NOMO-1 treated with DMSO at 0.1 percent for 48 hours (cell line): ENCODE measurements around the gene FAM76A.

Experiments
- DNase-seq: peaks from one replicate; lab custom pipeline; 2025; ENCODE audit not compliant: unreplicated experiment; lab: John Stamatoyannopoulos, UW

The FAM76A gene

DNA sequence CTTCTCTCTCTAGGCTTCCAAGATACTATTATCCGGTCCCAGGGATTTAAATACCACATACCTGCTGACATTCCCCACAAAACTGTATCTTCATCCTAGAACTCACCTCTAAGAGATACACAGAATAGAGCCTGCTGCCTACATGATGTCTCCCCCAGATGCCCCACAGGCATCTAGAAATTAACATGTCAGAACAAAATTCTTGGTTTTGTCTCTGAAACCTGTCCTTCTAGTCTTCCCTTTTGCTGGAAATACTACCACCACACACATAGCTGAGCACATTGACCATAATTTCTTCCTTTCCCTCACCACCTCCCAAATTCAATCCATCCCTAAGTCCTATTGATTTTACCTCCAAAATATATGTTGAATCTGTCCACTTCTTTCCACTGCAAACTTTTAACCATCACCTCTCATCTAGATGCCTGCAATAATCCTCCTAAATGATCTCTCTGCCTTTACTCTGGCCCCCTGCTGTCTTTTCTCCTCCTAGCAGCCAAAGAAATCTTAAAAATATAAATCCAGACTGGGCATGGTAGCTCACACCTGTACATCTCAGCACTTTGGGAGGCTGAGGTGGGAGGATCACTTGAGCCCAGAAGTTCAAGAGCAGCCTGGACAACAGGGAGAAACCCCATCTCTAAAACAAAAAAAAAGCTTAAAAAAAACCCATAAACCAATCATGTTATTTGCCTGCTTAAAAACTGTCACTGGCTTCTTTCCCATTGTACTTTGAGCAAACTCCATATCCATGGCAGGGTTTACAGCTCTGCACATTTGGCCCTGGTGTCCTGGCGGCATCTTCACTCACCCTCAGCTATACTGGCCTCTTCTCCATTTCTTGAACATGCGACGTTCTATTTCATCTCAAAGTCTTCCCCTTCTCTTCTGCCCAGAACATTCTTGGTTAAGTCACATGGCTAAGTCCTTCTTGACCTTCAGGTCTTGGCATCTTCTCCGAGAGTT is 6.2 kb upstream of the FAM76A start:
- no peak for DNase-seq

GRCh38 chr1:27724961-27725373 is 794 bp upstream of the FAM76A start:
- DNase-seq = no peak

- peak; percentile 25 for DNase-seq
These were observed 648 bp downstream of the FAM76A start for GRCh38 chr1:27726173-27727044.

DNA sequence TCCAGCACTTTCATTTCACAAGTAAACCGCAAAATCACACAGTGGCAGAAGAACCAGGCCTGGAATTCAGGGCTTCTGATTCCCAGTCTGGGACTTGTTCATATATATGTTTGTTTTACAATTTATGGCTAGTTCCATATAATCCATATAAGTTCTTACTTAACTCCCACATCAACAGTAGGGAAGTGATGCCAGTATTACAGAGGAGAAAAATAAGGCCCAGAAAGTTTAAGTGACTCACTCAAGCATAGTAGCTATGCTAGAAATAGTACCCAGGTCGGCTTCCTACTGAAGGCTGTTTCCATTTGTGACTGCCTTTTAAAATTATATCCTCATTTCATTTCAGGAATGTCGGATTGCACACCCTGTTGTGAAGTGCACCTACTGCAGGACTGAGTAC is 1.4 kb downstream of the FAM76A start:
- DNase-seq = peak; percentile 25

DNA sequence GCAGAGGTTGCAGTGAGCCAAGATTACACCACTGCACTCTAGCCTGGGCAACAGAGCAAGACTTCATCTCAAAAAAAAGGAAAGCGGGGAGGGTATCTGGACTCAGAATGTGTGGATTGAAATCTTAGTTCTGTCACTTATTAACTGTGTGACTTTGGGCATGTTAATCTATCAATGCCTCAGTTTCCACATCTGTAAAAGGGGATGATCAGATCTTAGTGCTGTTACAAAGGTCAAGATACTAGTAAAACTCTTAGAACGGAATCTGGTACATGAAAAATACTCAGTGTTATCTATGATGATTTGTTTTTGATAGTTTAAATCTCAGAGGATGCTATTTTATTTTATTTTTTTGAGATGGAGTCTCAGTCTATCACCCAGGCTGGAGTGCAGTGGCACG is 10.5 kb downstream of the FAM76A start:
- no peak for DNase-seq

GRCh38 chr1:27741121-27741520 is 15.4 kb downstream of the FAM76A start:
- no peak for DNase-seq

- DNase-seq = no peak
These were observed 18.8 kb downstream of the FAM76A start for GRCh38 chr1:27744556-27744955.

- DNase-seq = no peak
These were observed 19.7 kb downstream of the FAM76A start for GRCh38 chr1:27745466-27745865.

- DNase-seq = no peak
These were observed 26.6 kb downstream of the FAM76A start for GRCh38 chr1:27752360-27752759.

- no peak for DNase-seq
These were observed 29.5 kb downstream of the FAM76A start for GRCh38 chr1:27755286-27755685.

- DNase-seq = no peak
These were observed 30.1 kb downstream of the FAM76A start for GRCh38 chr1:27755865-27756264.

DNA sequence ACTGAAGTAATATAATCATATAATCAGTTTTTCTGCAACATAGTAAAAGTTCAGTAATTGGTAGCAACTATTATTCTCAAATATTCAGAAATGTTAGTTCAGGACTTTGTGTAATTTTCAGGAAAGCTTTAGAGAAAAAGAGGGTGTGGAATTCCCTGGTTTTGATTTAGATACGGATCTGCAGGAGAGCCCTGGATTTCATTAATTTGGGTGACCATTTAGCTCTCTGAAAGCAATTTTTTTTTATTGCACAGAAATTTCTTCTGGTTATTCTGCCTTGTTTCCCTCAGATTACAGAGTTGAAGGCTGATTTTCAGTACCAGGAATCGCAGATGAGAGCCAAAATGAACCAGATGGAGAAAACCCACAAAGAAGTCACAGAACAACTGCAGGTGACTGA is 33.5 kb downstream of the FAM76A start:
- no peak for DNase-seq

DNA sequence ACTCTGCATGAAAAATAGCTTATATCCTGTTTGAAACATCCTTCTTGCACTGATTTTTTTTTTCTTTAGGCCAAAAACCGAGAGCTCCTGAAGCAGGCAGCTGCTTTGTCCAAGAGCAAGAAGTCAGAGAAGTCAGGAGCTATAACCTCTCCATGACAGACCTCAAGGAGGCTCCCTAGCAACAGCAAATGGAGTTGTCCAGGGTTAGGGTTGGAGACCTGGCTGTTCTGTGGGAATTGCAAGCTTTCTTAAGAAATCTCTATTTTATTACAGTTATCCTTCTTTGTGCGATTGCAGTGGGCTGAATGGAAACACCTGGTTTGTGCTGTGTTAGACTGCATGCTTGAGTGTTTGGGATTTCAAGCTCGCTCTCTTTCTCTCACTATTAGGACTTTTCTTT is 34.7 kb downstream of the FAM76A start:
- DNase-seq = no peak

DNA sequence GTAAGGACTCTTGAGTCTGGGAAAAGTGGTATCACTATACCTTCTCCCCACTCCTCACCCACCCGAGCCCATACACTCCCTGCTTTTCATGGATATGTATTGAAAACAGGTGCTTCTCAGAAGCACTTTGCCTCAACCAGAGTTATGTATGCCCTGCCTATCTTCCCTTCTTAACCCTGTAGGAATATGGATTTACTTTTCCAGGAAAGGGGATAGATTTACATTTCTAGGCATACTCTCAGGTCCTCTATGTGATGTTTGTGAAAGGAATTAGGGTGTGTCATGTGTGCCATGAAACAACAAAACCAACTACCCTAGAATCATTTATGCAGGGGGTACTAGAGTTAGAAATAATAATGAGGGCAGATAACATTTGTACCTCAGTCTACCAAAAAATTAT is 36.3 kb downstream of the FAM76A start:
- DNase-seq = no peak

GRCh38 chr1:27763358-27763757 is 37.6 kb downstream of the FAM76A start:
- DNase-seq = no peak

GRCh38 chr1:27770293-27770830 is 44.6 kb downstream of the FAM76A start:
- DNase-seq = no peak

GRCh38 chr1:27772036-27772931 is 46.5 kb downstream of the FAM76A start:
- peak; percentile 19 for DNase-seq

- peak; percentile 94 for DNase-seq
These were observed 47.4 kb downstream of the FAM76A start, which contains the start of gene STX12 for GRCh38 chr1:27772932-27773825. Gene STX12 (plus strand): TSS chr1:27773219. CDS start chr1:27773308, 89 bp downstream.

DNA sequence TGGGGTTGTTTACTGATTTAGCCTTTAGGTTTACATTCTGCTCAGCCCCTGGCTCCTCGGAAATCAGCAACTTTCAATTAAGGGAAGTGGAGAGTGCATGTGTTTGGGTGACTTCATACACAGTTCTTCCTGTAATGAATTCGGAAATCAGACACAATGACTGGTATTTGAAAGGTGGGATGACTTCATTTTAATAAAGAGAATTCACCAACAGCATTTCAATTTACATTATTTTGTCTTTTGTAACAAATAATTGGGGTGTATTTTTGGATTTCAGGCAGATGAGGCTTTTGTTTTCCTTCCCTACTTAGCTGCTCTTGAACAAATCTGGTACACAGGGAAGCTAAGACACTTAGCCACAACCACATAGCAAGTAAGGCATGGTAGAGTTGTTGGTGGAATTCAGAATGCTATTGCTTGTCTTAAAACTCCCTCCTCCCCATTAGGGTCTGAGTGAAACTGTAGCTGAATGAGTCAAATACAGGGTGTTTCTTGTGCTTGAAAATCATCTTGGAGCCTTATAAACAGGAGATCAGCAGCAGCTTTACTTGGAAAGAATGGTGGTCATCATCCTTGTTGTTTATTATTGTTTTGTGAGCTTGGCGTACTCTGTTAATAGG is 48.2 kb downstream of the FAM76A start:
- DNase-seq = peak; percentile 61
